GM21390 (cell line): ENCODE measurements around the gene RNPC3.

Experiments used
- ATAC-seq: cut with Tn5 transposase; IDR thresholded peaks from one replicate; pipeline ENCODE4 v1.9.1; 2021; ENCODE audit not compliant: unreplicated experiment

Gene RNPC3

GRCh38 chr1:103525607-103526507, at the start of gene RNPC3:
RNPC3 (plus strand) TSS chr1:103525699; CDS start chr1:103526071, 372 bp downstream.
- ATAC-seq, result peak; percentile 73

GRCh38 chr1:103477101-103477500, 48.4 kb upstream of the RNPC3 start:
- no peak for ATAC-seq

DNA sequence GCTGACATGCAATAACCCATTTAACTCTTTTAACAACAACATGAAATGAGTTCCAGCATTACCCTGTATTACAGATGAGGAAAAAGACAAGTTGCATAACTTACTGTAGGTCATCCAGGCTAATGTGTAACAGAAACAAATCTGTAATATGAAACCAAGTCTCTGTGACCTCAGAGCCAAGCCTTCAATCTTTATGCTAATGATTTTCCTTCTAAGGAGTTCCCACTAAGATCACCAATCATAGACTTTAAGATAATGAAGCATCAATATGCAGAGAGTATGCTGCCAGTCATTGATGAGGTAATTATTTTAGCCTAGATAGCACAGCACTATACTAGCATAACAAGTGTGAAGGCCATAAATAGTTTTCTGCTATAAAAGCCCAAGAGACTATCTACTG, 35.6 kb upstream of the RNPC3 start:
- peak; percentile 43 for ATAC-seq

GRCh38 chr1:103492003-103492625, 33.4 kb upstream of the RNPC3 start:
- no peak for ATAC-seq

DNA sequence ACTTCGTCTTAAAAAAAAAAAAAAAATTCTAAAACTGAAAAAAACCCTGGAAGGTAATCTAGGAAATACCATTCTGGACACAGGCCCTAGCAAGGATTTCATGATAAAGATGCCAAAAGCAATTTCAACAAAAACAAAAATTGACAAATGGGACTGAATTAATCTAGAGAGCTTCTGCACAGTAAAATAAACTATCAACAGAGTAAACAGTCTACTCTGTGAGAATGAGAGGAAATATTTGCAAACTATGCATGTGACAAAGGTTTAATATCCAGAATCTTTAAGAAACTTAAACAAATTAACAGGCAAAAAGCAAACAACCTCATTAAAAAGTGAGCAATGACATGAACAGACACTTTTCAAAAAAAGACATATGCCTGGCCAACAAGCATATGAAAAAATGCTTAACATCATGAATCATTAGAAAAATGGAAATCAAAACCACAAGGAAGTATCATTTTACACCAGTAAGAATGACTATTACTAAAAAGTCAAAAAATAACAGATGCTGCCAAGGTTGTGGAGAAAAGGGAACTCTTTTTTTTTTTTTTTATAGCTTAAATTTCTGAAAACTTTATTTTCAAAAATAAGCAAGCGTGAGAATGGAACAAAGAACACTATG, 29.4 kb upstream of the RNPC3 start:
- ATAC-seq, result no peak

DNA sequence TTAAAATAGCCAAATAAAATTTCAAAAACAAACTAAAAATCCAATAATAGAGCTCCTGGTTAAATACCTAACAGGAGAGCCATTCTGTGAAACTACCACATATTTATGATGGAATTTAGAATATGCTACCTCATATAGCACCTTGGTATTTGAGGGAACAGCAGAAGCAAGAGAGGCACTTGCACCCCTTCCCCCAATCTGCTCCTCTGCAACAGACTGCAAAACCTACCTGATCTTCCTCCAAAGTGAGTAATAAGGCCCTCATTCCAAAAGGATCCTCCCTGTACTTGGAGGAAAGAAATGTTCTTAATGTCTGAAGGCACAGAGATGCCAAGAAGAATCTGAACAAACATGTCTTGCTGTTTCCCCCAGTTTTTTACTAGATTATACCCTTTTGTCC, 28.1 kb upstream of the RNPC3 start:
- no peak for ATAC-seq

DNA sequence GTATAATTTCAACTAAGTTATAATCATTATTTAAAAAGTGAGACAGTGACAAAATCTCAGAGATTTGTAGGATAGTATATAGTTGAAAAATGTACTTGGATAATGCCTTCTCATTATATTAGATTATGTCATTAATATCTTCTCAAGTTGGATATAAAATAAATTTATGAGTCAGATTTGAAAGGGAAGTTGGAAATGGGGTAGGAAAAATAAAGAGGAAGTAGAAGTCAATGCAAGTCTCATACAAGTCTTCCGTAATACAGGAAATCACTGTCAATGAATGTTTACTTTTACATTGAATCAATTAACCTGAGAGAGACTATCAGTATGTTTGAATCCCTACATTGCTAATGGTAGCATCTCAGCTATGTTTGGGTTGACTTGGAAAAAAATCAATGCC, 16.2 kb upstream of the RNPC3 start:
- no peak for ATAC-seq

GRCh38 chr1:103513711-103514110, 11.8 kb upstream of the RNPC3 start:
- ATAC-seq, result no peak

DNA sequence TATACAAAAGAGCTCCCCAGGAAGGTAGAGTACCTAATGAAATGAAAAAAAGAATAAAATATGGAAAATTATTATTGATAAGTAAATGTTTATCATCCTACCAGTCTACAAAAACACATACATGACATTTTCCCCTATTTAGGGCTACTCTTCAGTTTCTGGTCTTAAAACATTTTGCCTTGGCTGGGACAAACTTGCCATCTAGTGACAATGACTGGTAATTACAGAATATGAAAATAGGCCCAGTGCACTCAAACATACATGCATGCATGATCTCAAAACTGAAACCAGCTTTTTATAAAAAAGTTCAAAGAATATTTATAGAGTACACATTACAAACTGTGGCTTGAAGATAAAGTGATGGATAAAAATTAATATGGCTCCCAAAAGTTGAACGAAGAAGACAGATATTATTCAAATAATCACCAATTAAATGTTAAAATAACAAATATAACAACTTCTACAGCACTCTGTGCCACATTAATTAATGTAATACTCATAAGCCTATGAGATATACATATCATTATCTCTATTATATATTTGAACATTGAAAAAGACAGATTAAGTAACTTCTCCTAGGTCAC, 10.5 kb upstream of the RNPC3 start:
- ATAC-seq, result peak; percentile 59

GRCh38 chr1:103516283-103516682, 9.2 kb upstream of the RNPC3 start:
- ATAC-seq, result no peak

- no peak for ATAC-seq
These were observed 8.8 kb upstream of the RNPC3 start for GRCh38 chr1:103516693-103517092.

DNA sequence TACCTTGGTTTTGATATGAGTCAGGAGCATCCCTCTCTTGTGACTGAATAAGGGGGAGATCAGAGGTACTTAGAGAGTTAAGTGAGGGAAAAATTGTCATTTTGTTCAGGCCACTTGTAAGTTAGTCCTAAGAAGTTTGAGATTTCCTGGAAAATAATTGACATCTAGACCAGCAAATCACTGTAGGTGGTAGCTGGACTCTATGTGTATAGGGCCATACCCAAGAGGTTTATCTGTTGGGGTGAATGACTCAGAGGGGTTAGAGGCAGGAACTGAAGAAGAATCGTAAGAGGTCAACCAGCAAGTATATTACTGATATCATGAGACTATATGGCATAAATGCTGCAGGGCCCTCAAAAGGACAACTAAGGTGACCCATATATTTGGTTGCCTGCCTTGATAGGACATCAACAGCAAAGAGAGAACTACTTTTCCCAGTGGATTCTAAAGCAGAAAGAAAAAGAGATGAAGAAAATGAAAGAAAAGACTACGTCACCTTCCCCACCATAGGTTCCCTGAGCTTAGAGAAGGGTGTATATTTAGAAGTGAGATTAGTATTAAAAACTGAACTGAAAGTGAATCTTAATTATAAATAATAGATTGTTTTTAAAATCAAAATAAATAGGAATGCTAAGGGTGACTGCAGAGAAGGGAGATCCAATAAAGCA, 8.0 kb upstream of the RNPC3 start:
- ATAC-seq, result peak; percentile 83

DNA sequence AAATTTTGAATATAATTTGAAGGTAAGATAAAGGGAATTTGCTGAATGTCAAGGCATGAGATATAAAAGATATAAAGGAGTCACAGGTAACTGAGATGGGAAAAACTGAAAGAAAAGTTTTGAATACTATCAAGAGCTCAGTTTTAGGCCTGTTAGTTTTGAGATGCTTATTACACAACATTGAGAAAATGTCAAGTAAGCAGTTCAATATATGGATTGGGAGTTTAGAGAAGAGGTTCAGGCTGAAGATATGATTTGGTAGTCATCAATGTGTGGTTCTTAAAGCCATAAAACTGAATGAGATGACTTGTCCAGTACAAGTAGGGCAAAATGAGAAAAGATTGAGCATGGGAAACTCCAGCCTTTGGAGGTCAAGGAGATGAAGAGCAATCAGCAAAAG, 4.7 kb upstream of the RNPC3 start:
- ATAC-seq, result no peak

DNA sequence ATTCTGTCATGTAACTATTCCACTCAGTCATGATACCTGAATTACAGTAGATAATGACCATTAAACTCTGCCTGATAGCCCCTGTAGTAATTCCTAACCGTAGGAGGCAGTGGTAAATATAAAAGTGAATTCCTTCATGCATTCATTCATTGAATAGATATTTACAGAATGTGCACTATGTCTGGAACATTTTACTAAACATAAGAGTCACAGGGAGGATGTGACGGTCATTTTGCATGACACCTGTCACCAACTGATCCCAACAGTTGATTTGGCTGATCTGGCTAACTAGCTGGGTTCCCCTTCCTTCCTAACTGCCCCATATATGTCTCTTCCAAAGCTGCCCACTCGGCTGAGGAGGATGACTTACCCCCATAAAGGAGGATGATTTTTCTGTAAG, 2.2 kb upstream of the RNPC3 start:
- no peak for ATAC-seq

- peak; percentile 53 for ATAC-seq
These were observed 339 bp upstream of the RNPC3 start for GRCh38 chr1:103525114-103525606.

- ATAC-seq, result no peak
These were observed 1.8 kb downstream of the RNPC3 start for GRCh38 chr1:103527331-103527730.

DNA sequence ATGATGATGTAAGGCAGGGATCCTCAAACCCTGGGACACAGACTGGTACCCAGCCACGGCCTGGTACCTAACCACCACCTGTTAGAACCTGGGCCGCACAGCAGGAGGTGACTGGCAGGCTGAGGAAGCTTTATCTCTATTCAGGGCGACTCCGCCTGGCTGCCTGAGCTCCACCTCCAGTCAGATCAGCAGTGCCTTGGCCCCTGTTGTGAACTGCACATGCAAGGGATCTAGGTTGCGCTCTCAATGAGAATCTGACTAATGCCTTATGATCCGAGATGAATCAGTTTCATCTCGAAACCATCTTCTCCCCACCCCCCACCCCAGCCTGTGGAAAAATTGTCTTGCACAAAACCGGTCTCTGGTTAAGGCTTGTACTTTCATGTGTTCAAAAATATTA, 4.2 kb downstream of the RNPC3 start:
- ATAC-seq, result no peak

GRCh38 chr1:103538226-103538625, 12.7 kb downstream of the RNPC3 start:
- no peak for ATAC-seq

DNA sequence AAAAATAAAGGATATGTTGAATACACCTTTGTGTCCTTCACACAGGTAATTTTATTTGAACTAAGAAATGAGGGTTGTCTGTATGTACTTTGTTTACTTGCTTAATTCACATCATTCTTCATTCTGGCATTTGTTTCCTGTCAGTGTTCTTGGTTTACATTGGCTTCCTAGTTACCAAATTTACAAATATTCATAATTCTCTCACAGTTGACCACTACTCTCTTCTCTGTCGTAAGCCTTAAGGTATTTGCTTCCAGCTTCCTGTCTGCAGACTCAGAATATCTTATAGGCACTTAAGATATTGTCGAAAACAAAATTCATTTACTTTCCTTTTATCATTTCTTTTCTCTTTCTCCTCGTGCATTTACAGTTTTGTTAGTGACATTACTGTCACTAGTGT, 15.9 kb downstream of the RNPC3 start:
- ATAC-seq, result no peak

DNA sequence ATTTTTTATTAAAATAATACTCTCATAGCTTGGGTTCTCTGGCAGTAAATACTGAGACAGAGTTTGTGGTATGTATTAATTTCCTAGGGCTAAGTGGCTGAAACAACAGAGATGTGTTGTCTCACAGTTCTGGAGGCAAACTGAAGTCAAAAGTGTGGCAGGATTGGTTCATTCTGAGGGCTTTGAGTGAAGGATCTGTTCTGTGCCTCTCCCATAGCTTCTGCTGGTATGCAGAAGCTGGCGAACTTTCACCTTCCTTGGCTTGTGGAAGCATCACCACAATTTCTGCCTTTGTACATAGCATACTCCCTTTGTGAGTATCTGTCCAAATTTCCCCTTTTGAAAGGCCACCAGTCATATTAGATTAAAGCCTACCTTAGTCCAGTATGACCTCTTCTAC, 21.0 kb downstream of the RNPC3 start:
- ATAC-seq, result no peak

DNA sequence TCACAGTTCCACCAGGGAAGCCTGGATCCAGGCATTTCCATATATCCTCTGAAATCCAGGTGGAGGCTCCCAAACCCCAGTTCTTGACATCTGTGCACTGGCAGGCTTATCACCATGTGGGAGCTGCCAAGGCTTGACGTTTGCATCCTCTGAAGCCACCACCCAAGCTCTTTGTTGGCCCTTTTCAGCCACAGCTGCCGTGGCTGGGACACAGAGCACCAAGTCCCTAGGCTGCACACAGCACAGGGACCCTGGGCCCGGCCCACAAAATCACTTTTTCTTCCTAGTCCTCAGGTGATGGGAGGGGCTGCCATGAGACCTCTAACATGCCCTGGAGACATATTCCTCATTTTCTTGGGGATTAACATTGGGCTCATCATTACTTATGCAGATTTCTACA, 22.3 kb downstream of the RNPC3 start:
- ATAC-seq, result no peak
